ENCODE results near the gene ZNF503.

ZNF503 gene

GRCh38 chr10:75436896-75437295 is 35.3 kb upstream of the ZNF503 start:
- TF ChIP-seq CREB1 (IDR thresholded peaks at IDR 0.05; ENCODE audit: low read depth) = no peak
- no peak for TF ChIP-seq CEBPB (IDR thresholded peaks at IDR 0.05)
- no peak for TF ChIP-seq NFIC (IDR thresholded peaks at IDR 0.05)
- TF ChIP-seq TAF1 (IDR thresholded peaks at IDR 0.05; ENCODE audit: low read depth) = no peak
- no peak for TF ChIP-seq RAD21 (IDR thresholded peaks at IDR 0.05; ENCODE audit: low read depth)
- no peak for TF ChIP-seq EP300 (IDR thresholded peaks at IDR 0.05; ENCODE audit: borderline replicate concordance)
- TF ChIP-seq EGR1 (IDR thresholded peaks at IDR 0.05) = no peak
- no peak for TF ChIP-seq TCF12 (IDR thresholded peaks at IDR 0.05; ENCODE audit: low read depth)
- no peak for TF ChIP-seq USF1 (IDR thresholded peaks at IDR 0.05)
- no peak for TF ChIP-seq YY1 (IDR thresholded peaks at IDR 0.05; ENCODE audit: low read depth)
- TF ChIP-seq FOXM1 (IDR thresholded peaks at IDR 0.05; ENCODE audit: borderline replicate concordance, low read depth) = no peak
- TF ChIP-seq TEAD4 (IDR thresholded peaks at IDR 0.05) = no peak
- no peak for TF ChIP-seq ZBTB7A (IDR thresholded peaks at IDR 0.05; ENCODE audit: low read depth)
- TF ChIP-seq REST (IDR thresholded peaks at IDR 0.05; ENCODE audit: low read depth) = no peak

- TF ChIP-seq FOXM1 (IDR thresholded peaks at IDR 0.05; ENCODE audit: borderline replicate concordance, low read depth) = no peak
- TF ChIP-seq EGR1 (IDR thresholded peaks at IDR 0.05) = no peak
- no peak for TF ChIP-seq CREB1 (IDR thresholded peaks at IDR 0.05; ENCODE audit: low read depth)
- no peak for TF ChIP-seq ZBTB7A (IDR thresholded peaks at IDR 0.05; ENCODE audit: low read depth)
- no peak for TF ChIP-seq TCF12 (IDR thresholded peaks at IDR 0.05; ENCODE audit: low read depth)
Observed at GRCh38 chr10:75435291-75435690, 33.7 kb upstream of the ZNF503 start.

GRCh38 chr10:75434291-75434690 is 32.7 kb upstream of the ZNF503 start:
- TF ChIP-seq ZBTB7A (IDR thresholded peaks at IDR 0.05; ENCODE audit: low read depth) (no peak), TEAD4 (IDR thresholded peaks at IDR 0.05) (no peak), CEBPB (IDR thresholded peaks at IDR 0.05) (no peak), CREB1 (IDR thresholded peaks at IDR 0.05; ENCODE audit: low read depth) (no peak)

GRCh38 chr10:75433216-75433615 is 31.7 kb upstream of the ZNF503 start:
- no peak for TF ChIP-seq YY1 (IDR thresholded peaks at IDR 0.05; ENCODE audit: low read depth)
- TF ChIP-seq REST (IDR thresholded peaks at IDR 0.05; ENCODE audit: low read depth) = no peak
- no peak for TF ChIP-seq TAF1 (IDR thresholded peaks at IDR 0.05; ENCODE audit: low read depth)
- TF ChIP-seq CREB1 (IDR thresholded peaks at IDR 0.05; ENCODE audit: low read depth) = no peak
- no peak for TF ChIP-seq TEAD4 (IDR thresholded peaks at IDR 0.05)
- no peak for TF ChIP-seq EP300 (IDR thresholded peaks at IDR 0.05; ENCODE audit: borderline replicate concordance)
- TF ChIP-seq TCF12 (IDR thresholded peaks at IDR 0.05; ENCODE audit: low read depth) = no peak
- TF ChIP-seq FOXM1 (IDR thresholded peaks at IDR 0.05; ENCODE audit: borderline replicate concordance, low read depth) = no peak
- no peak for TF ChIP-seq NFIC (IDR thresholded peaks at IDR 0.05)
- TF ChIP-seq MAX (IDR thresholded peaks at IDR 0.05) = no peak
- no peak for TF ChIP-seq RAD21 (IDR thresholded peaks at IDR 0.05; ENCODE audit: low read depth)
- no peak for TF ChIP-seq USF1 (IDR thresholded peaks at IDR 0.05)
- TF ChIP-seq CEBPB (IDR thresholded peaks at IDR 0.05) = no peak
- no peak for TF ChIP-seq EGR1 (IDR thresholded peaks at IDR 0.05)
- no peak for TF ChIP-seq ZBTB7A (IDR thresholded peaks at IDR 0.05; ENCODE audit: low read depth)

- TF ChIP-seq ZBTB7A (IDR thresholded peaks at IDR 0.05; ENCODE audit: low read depth) (no peak), USF1 (IDR thresholded peaks at IDR 0.05) (no peak), CREB1 (IDR thresholded peaks at IDR 0.05; ENCODE audit: low read depth) (no peak), MAX (IDR thresholded peaks at IDR 0.05) (no peak), REST (IDR thresholded peaks at IDR 0.05; ENCODE audit: low read depth) (no peak), NFIC (IDR thresholded peaks at IDR 0.05) (no peak)
Observed at GRCh38 chr10:75432763-75433162, 31.2 kb upstream of the ZNF503 start.
